ENCODE data around the gene ATXN10. TPM values are rescaled to one million over a fixed set of nuclear protein-coding genes. Genes with fewer than 3 reads are reported as not detected.
"Not testable (repeated sequence)": the region's sequence is repeated elsewhere in the genome, so short reads cannot be mapped to it uniquely, and the experiment has no call there.

Gene ATXN10
- total and polyA plus RNA-seq, 9 donors = 136 to 218 (median 186) TPM

DNA sequence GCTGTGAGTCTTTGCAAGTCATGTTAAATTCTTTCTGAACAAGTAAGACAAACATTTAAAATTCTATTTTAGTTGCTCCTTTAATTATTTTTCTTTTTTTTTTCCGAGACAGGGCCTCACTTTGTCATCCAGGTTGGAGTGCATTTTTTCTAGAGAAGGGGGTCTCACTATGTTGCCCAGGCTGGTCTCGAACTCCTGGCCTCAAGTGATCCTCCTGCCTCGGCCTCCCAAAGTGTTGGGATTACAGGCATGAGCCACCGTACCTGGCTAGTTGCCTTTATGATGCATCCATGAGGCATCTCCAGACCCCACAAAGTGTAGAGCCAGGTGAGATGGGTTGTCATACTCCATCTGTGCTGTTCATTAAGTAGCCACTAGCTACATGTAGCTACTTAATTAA lies 4.4 kb downstream of the ATXN10 start:
- DNase-seq = no peak
- H3K27me3 ChIP-seq (ENCODE audit: control insufficient read depth, insufficient read depth, low read length) = no peaks in the 10 kb centered on the region
- peaks cover 12% of the 10 kb centered on the region for H3K36me3 ChIP-seq (ENCODE audit: control insufficient read depth, insufficient read depth, low read length)
- H3K4me1 ChIP-seq (ENCODE audit: control insufficient read depth, insufficient read depth, low read length) = peaks cover 13% of the 10 kb centered on the region
- no peak overlapping the region for H3K27ac ChIP-seq (ENCODE audit: low read length)
- no peaks in the 10 kb centered on the region for H3K9me3 ChIP-seq (replicated peaks; ENCODE audit: control insufficient read depth, low read depth, low read length)
- 90% methylated on average over 2 of the region's 4 CpGs for WGBS (ENCODE audit: insufficient coverage)
- H3K4me3 ChIP-seq (ENCODE audit: low read length) = no peak overlapping the region

DNA sequence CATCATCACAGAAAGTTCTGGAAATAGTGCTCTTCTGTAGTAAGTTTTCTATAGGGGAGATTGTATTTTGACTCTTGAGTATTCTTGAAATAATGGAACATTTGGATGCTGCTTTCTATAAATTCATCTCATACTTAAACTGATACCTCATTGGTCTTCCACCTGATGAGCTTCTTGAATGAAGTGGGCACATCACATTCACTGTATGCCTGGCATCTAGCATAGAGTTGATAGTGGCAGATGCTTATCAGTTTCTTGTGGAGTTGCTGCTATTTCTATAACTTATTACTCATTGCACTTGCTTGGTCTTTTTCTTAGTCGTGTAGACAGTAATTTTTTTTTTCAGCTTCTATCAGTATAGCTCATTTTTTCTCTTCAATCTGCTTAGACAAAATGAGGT lies 5.4 kb downstream of the ATXN10 start:
- Histone ChIP-seq H3K4me3 (ENCODE audit: low read length) (no peak overlapping the region), H3K27me3 (ENCODE audit: control insufficient read depth, insufficient read depth, low read length) (no peaks in the 10 kb centered on the region), H3K9me3 (replicated peaks; ENCODE audit: control insufficient read depth, low read depth, low read length) (no peaks in the 10 kb centered on the region), H3K4me1 (ENCODE audit: control insufficient read depth, insufficient read depth, low read length) (peaks cover 10% of the 10 kb centered on the region), H3K27ac (ENCODE audit: low read length) (no peak overlapping the region), H3K36me3 (ENCODE audit: control insufficient read depth, insufficient read depth, low read length) (peaks cover 12% of the 10 kb centered on the region)
- WGBS (ENCODE audit: insufficient coverage) = no CpG with 5 or more reads among the region's 1 CpG
- no peak for DNase-seq

GRCh38 chr22:45678961-45679912 lies 7.6 kb downstream of the ATXN10 start:
- DNase-seq = no peak
- H3K4me3 ChIP-seq (ENCODE audit: low read length) = no peak overlapping the region
- WGBS (ENCODE audit: insufficient coverage) = 89% methylated on average over 2 of the region's 9 CpGs
- no peaks in the 10 kb centered on the region for H3K9me3 ChIP-seq (replicated peaks; ENCODE audit: control insufficient read depth, low read depth, low read length)
- H3K36me3 ChIP-seq (ENCODE audit: control insufficient read depth, insufficient read depth, low read length) = peaks cover 12% of the 10 kb centered on the region
- H3K27me3 ChIP-seq (ENCODE audit: control insufficient read depth, insufficient read depth, low read length) = no peaks in the 10 kb centered on the region
- H3K4me1 ChIP-seq (ENCODE audit: control insufficient read depth, insufficient read depth, low read length) = peaks cover 7% of the 10 kb centered on the region
- H3K27ac ChIP-seq (ENCODE audit: low read length) = no peak overlapping the region

- no peak for DNase-seq
- WGBS (ENCODE audit: insufficient coverage) = 73% methylated on average over 5 of the region's 5 CpGs
- peaks cover 10% of the 10 kb centered on the region for H3K36me3 ChIP-seq (ENCODE audit: control insufficient read depth, insufficient read depth, low read length)
- no peaks in the 10 kb centered on the region for H3K27me3 ChIP-seq (ENCODE audit: control insufficient read depth, insufficient read depth, low read length)
- H3K27ac ChIP-seq (ENCODE audit: low read length) = no peak overlapping the region
- peaks cover 7% of the 10 kb centered on the region for H3K4me1 ChIP-seq (ENCODE audit: control insufficient read depth, insufficient read depth, low read length)
- no peak overlapping the region for H3K4me3 ChIP-seq (ENCODE audit: low read length)
- no peaks in the 10 kb centered on the region for H3K9me3 ChIP-seq (replicated peaks; ENCODE audit: control insufficient read depth, low read depth, low read length)
Measured at GRCh38 chr22:45680932-45681700, 9.5 kb downstream of the ATXN10 start.

- no peak for DNase-seq
- WGBS (ENCODE audit: insufficient coverage) = 88% methylated on average over 1 of the region's 4 CpGs
- no peak overlapping the region for H3K27ac ChIP-seq (ENCODE audit: low read length)
- no peak overlapping the region for H3K4me3 ChIP-seq (ENCODE audit: low read length)
- no peaks in the 10 kb centered on the region for H3K27me3 ChIP-seq (ENCODE audit: control insufficient read depth, insufficient read depth, low read length)
- H3K4me1 ChIP-seq (ENCODE audit: control insufficient read depth, insufficient read depth, low read length) = peaks cover 8% of the 10 kb centered on the region
- peaks cover 5% of the 10 kb centered on the region for H3K36me3 ChIP-seq (ENCODE audit: control insufficient read depth, insufficient read depth, low read length)
- no peaks in the 10 kb centered on the region for H3K9me3 ChIP-seq (replicated peaks; ENCODE audit: control insufficient read depth, low read depth, low read length)
Measured at GRCh38 chr22:45682064-45682463, 10.4 kb downstream of the ATXN10 start.

GRCh38 chr22:45682773-45683172 lies 11.1 kb downstream of the ATXN10 start:
- not testable (repeated sequence) for H3K36me3 ChIP-seq (ENCODE audit: control insufficient read depth, insufficient read depth, low read length); DNase-seq; H3K27me3 ChIP-seq (ENCODE audit: control insufficient read depth, insufficient read depth, low read length); H3K4me1 ChIP-seq (ENCODE audit: control insufficient read depth, insufficient read depth, low read length); H3K27ac ChIP-seq (ENCODE audit: low read length); H3K4me3 ChIP-seq (ENCODE audit: low read length); H3K9me3 ChIP-seq (replicated peaks; ENCODE audit: control insufficient read depth, low read depth, low read length)
- WGBS (ENCODE audit: insufficient coverage) = 80% methylated on average over 4 of the region's 5 CpGs

DNA sequence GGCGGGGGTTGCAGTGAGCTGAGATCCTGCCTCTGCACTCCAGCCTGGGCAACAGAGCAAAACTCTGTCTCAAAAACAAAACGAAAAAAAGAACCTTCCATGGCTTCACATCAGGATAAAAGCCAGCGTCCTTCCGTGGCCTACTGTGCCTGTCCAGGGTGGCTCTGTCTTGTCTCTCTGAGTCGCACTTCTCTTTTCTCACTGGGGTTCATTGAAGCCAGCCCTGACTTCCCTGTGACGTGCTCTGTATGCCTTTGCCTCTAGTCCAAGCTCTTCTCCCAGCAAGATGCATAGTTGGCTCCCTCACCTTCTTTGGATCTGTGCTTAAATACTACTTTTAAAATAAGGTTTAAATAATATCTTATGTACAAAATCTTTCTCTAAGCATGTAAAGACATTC lies 11.6 kb downstream of the ATXN10 start:
- Histone ChIP-seq H3K4me3 (ENCODE audit: low read length) (no peak overlapping the region), H3K27ac (ENCODE audit: low read length) (no peak overlapping the region), H3K36me3 (ENCODE audit: control insufficient read depth, insufficient read depth, low read length) (peaks cover 5% of the 10 kb centered on the region), H3K9me3 (replicated peaks; ENCODE audit: control insufficient read depth, low read depth, low read length) (no peaks in the 10 kb centered on the region), H3K4me1 (ENCODE audit: control insufficient read depth, insufficient read depth, low read length) (peaks cover 8% of the 10 kb centered on the region), H3K27me3 (ENCODE audit: control insufficient read depth, insufficient read depth, low read length) (no peaks in the 10 kb centered on the region)
- 76% methylated on average over 5 of the region's 6 CpGs for WGBS (ENCODE audit: insufficient coverage)
- DNase-seq = peak; percentile 18

DNA sequence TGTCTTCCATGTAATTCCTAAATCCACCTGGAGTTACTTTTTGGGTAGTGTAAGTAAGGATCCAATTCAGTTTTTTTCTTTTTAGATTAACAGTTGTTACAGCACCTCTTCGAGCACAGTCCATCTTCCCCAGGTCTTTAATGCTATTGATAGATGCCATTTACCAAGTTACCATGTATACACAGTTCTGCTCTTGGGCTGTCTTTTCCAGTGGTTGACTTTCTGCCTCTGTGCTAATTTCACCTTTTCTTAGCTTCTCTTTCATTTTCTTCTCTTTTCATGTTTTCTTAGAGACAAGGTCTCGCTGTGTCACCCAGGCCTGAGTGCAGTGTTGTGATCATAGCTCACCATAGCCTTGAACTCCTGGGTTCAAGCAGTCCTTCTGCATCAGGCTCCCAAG lies 12.0 kb downstream of the ATXN10 start:
- no peaks in the 10 kb centered on the region for H3K27me3 ChIP-seq (ENCODE audit: control insufficient read depth, insufficient read depth, low read length)
- no peaks in the 10 kb centered on the region for H3K9me3 ChIP-seq (replicated peaks; ENCODE audit: control insufficient read depth, low read depth, low read length)
- H3K27ac ChIP-seq (ENCODE audit: low read length) = no peak overlapping the region
- peaks cover 5% of the 10 kb centered on the region for H3K36me3 ChIP-seq (ENCODE audit: control insufficient read depth, insufficient read depth, low read length)
- peaks cover 8% of the 10 kb centered on the region for H3K4me1 ChIP-seq (ENCODE audit: control insufficient read depth, insufficient read depth, low read length)
- DNase-seq = no peak
- H3K4me3 ChIP-seq (ENCODE audit: low read length) = no peak overlapping the region
- 92% methylated on average over 2 of the region's 2 CpGs for WGBS (ENCODE audit: insufficient coverage)

DNA sequence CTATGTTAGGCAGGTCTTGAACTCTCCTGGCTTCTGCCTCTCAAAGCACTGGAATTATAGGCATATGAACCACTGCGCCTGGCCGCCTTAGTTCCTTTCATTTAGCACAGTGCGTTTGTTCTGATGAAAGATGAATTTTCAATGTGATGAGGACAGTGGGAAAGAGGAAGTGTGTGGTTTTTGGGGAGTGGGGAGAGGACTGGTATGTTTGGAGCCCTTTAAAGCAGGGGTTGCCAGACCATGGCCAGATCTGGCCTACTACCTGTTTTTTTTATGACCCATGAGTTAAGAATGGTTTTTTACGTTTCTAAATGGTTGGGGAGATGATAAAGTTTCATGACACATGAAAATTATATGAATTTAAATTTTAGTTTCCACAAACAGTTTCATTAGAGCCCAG lies 12.5 kb downstream of the ATXN10 start:
- no peak for DNase-seq
- Histone ChIP-seq H3K9me3 (replicated peaks; ENCODE audit: control insufficient read depth, low read depth, low read length) (no peaks in the 10 kb centered on the region), H3K27me3 (ENCODE audit: control insufficient read depth, insufficient read depth, low read length) (no peaks in the 10 kb centered on the region), H3K4me1 (ENCODE audit: control insufficient read depth, insufficient read depth, low read length) (peaks cover 8% of the 10 kb centered on the region), H3K36me3 (ENCODE audit: control insufficient read depth, insufficient read depth, low read length) (peaks cover 5% of the 10 kb centered on the region), H3K27ac (ENCODE audit: low read length) (no peak overlapping the region), H3K4me3 (ENCODE audit: low read length) (no peak overlapping the region)
- 70% methylated on average over 3 of the region's 4 CpGs for WGBS (ENCODE audit: insufficient coverage)
